ENCODE measurements around the gene CSK. TPM values are rescaled to one million over a fixed set of nuclear protein-coding genes. Genes with fewer than 3 reads are reported as not detected.
A peak's percentile ranks its signal among the peaks of the same experiment; 100 is the strongest.

The CSK gene
- total RNA-seq, 2 experiments from 2014 or later, result 272 to 282 TPM

DNA sequence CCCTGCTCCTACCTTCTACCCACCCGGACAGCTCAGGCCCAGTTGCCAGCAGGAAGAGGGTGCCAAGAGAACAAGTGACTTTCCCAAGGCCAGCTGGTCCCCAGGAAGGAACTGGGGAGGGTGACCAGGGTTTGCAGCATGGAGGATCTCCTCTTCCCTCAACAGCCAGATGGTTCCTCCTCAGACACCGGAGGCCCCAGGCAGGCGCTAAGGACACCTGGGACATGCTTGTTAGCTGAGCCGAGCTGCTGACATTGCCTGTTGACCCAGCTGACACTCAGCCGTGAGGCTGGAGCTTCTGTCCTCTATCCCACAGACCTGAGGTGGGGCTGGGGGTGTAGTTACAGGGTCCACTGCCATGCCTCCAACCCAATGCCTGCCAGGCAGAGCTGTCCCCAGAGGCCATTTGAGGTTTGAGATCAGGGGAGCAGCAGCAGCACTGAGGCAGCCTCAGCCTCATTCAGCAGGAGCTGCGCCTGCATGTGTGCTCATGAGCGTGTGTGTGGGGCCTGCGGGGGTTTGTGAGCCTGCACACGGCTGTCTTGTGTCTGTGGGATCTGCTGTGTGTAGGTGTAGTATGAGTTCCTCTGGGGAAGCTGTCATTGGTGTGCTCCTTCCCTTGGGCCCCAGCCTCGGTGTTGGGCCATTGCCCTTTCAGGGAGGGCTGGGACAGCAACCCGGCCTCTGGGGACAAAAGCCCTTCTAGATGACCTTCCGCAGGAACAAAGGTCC is 51.7 kb downstream of the CSK start:
- peaks cover under 1% of the 10 kb centered on the region for H3K27me3 Mint-ChIP-seq (ENCODE audit: low read depth)
- peaks cover 9% of the 10 kb centered on the region for H3K4me1 Mint-ChIP-seq (ENCODE audit: low read depth)
- H3K27ac Mint-ChIP-seq, result no peak overlapping the region
- peaks cover 6% of the 10 kb centered on the region for H3K36me3 Mint-ChIP-seq (ENCODE audit: low read depth)
- DNase-seq, result no peak
- H3K9me3 Mint-ChIP-seq, result no peaks in the 10 kb centered on the region
- CTCF ChIA-PET, result interaction anchor here (0.7 to 3.1 kb wide), 5 partner anchors 9 to 67 kb away, joined by 3 to 18 read pairs (median 5); partner anchors contain the start of gene ULK3
- H3K4me3 Mint-ChIP-seq, result no peak overlapping the region
- intact Hi-C loops (cut with micrococcal nuclease), result loop anchor here (2.0 kb wide), 2 partner anchors 33 to 199 kb away; no protein-coding TSS in a partner anchor

DNA sequence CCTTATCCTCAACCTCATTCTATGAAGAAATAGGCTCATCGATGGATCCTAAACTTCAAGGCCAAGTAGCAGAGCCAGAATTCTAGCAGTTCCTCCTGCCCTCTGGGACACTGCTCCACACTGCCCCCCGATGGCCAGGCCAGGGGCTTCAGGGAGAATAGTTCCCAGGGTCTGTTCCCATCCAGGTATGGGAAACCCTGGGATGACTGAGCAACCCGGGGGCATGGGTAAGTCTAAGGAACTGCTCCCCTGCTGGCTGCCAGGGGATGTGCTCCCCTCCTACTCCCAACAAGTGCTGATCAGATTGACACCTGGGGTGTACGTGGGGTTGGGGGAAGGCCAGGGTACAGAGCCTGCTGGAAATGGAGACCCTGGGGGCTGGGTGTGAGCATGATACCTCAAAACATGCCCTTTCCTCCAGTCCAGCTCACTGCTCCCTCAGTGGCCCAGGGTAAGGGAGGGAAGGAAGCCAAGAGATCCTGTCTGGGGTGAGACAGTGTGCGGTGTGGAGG is 53.5 kb downstream of the CSK start:
- Mint-ChIP-seq H3K36me3 (ENCODE audit: low read depth) (peaks cover 10% of the 10 kb centered on the region), H3K9me3 (no peaks in the 10 kb centered on the region), H3K27me3 (ENCODE audit: low read depth) (no peaks in the 10 kb centered on the region), H3K27ac (no peak overlapping the region), H3K4me1 (ENCODE audit: low read depth) (peaks cover 3% of the 10 kb centered on the region), H3K4me3 (no peak overlapping the region)
- intact Hi-C loops (cut with micrococcal nuclease), result loop anchor here (1.0 to 2.0 kb wide), 3 partner anchors 35 to 201 kb away; no protein-coding TSS in a partner anchor
- CTCF ChIA-PET, result interaction anchor here (0.6 to 3.9 kb wide), 9 partner anchors 17 to 127 kb away, joined by 3 to 35 read pairs (median 3); no protein-coding TSS in a partner anchor
- peak; percentile 72 for DNase-seq

DNA sequence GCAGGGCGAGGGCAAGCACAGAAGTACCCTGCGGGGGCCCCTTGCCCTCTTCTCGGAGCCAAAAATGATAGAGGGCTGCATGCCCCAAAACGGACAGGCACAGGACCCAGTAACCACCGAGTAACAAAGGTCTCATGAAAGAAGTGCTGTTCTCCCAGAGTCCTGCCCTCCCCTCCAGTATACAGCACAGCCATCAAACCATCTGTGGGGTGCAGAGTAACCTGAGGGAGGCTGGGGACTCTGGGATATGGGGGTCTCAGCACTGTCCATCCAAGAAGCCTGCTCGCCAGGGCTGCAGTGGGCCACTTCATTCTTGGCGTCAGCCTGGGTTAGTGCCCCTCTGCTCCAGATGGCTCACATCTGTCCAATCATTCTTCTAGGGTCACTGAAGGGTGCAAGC is 55.0 kb downstream of the CSK start:
- H3K36me3 Mint-ChIP-seq (ENCODE audit: low read depth), result peaks cover 12% of the 10 kb centered on the region
- H3K4me3 Mint-ChIP-seq, result no peak overlapping the region
- H3K9me3 Mint-ChIP-seq, result no peaks in the 10 kb centered on the region
- H3K4me1 Mint-ChIP-seq (ENCODE audit: low read depth), result peaks cover 13% of the 10 kb centered on the region
- H3K27ac Mint-ChIP-seq, result no peak overlapping the region
- no peaks in the 10 kb centered on the region for H3K27me3 Mint-ChIP-seq (ENCODE audit: low read depth)
- intact Hi-C loops (cut with micrococcal nuclease), result no loop called here
- no peak for DNase-seq
- CTCF ChIA-PET, result interaction anchor here (0.8 to 3.9 kb wide), 5 partner anchors 13 to 66 kb away, joined by 3 to 35 read pairs (median 3); no protein-coding TSS in a partner anchor

DNA sequence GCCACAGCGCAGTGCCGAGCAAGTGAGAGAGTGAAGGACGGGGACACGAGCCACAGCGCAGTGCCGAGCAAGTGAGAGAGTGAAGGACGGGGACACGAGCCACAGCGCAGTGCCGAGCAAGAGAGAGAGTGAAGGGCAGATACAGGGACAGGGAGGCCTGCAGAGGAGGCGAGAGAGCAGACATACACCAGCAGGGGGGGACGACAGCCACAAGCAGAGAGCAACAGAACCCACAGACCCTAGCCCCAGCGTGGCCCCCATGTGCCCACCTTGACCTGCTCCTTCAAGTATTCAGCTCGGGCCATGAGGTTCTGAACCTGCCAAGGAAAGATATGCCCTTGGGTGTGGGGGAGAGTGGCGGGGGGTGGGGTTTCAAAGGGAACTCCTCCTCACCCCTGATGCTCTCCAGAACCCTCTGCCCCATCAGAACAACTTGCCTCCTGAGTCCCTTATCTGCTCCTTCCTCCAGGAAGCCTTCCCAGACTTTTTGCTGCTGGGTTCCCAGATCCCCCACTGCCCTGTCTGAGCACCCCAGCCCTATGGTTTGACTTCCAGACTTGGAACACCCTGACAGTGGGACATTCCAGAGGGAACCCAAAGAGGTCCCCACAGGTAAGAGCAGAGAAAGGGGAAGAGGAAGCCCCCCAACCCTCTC is 55.7 kb downstream of the CSK start:
- DNase-seq, result no peak
- peaks cover 12% of the 10 kb centered on the region for H3K36me3 Mint-ChIP-seq (ENCODE audit: low read depth)
- H3K9me3 Mint-ChIP-seq, result no peaks in the 10 kb centered on the region
- H3K4me3 Mint-ChIP-seq, result no peak overlapping the region
- CTCF ChIA-PET, result interaction anchor here (0.8 to 3.9 kb wide), 4 partner anchors 14 to 67 kb away, joined by 3 to 35 read pairs (median 3); no protein-coding TSS in a partner anchor
- H3K27ac Mint-ChIP-seq, result no peak overlapping the region
- intact Hi-C loops (cut with micrococcal nuclease), result no loop called here
- H3K4me1 Mint-ChIP-seq (ENCODE audit: low read depth), result peaks cover 21% of the 10 kb centered on the region
- H3K27me3 Mint-ChIP-seq (ENCODE audit: low read depth), result no peaks in the 10 kb centered on the region

DNA sequence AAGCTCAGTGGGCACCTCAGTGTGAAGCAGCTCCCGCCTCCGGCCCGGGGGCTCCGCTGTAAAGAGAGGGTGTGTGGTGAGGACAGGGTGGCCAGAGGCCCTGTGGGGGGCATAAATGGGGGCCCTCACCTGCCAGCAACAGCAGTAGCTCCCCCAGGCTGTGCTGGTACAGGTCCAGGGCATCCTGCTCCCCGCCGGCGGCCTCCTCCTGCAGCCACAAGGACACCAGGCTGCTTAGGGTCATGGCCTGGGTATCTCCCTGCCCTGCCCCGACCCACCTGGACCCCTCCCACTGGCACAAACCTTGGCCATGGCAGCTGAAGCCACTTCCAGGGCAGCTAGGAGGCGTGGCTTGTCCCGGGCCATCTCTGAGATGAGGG is 56.2 kb downstream of the CSK start:
- Mint-ChIP-seq H3K4me1 (ENCODE audit: low read depth) (peaks cover 21% of the 10 kb centered on the region), H3K27ac (no peak overlapping the region), H3K9me3 (no peaks in the 10 kb centered on the region), H3K36me3 (ENCODE audit: low read depth) (peaks cover 12% of the 10 kb centered on the region), H3K27me3 (ENCODE audit: low read depth) (no peaks in the 10 kb centered on the region), H3K4me3 (no peak overlapping the region)
- CTCF ChIA-PET, result interaction anchor here (0.9 to 3.9 kb wide), 3 partner anchors 19 to 68 kb away, joined by 3 to 35 read pairs (median 3); no protein-coding TSS in a partner anchor
- no peak for DNase-seq
- intact Hi-C loops (cut with micrococcal nuclease), result no loop called here

DNA sequence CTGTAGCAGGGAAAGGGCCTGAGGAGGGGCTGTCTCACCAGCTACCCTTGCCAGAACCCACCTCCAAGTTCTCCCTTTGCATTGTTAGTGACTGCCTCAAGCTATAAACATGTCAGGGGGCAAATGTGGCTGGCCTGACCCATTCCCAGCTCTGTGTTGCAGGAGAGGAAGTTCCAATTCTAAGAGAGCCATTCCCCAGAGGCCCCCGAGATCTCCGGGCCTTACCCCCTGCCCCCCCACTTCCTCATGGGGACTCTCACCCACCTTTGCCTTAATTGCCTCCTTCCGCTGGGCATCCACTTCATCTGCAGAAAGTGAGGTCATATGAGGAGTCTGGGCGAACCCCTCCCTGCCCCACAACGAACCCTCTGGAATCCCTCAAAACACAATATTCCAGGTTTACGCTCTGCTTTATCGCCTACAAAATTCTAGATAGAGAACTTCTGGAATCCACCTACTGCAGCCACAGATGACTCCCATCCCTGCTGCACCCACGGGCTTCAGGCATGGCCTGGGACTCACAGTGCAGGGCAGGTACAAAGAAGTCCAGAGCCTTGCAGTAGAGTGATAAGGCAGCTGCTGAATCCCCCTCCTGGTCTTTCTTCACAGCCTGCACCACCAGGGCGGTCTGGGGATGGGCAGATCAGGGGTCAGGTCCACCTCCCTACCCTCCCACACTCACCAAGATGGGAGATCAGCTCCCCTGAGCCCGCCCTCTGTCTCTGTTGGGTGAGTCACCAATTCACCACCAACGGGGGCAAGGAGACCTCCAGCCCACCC is 57.1 kb downstream of the CSK start:
- CTCF ChIA-PET, result interaction anchor here (3.9 kb wide), 1 partner anchor 69 kb away, joined by 35 read pairs; no protein-coding TSS in a partner anchor
- peaks cover 12% of the 10 kb centered on the region for H3K36me3 Mint-ChIP-seq (ENCODE audit: low read depth)
- DNase-seq, result no peak
- H3K27me3 Mint-ChIP-seq (ENCODE audit: low read depth), result no peaks in the 10 kb centered on the region
- H3K4me1 Mint-ChIP-seq (ENCODE audit: low read depth), result peaks cover 23% of the 10 kb centered on the region
- H3K27ac Mint-ChIP-seq, result no peak overlapping the region
- H3K9me3 Mint-ChIP-seq, result no peaks in the 10 kb centered on the region
- intact Hi-C loops (cut with micrococcal nuclease), result no loop called here
- no peak overlapping the region for H3K4me3 Mint-ChIP-seq

- CTCF ChIA-PET, result interaction anchor here (0.6 to 3.9 kb wide), 3 partner anchors 33 to 69 kb away, joined by 3 to 35 read pairs (median 6); no protein-coding TSS in a partner anchor
- H3K27ac Mint-ChIP-seq, result no peak overlapping the region
- no peak for DNase-seq
- no peak overlapping the region for H3K4me3 Mint-ChIP-seq
- H3K9me3 Mint-ChIP-seq, result no peaks in the 10 kb centered on the region
- H3K36me3 Mint-ChIP-seq (ENCODE audit: low read depth), result peaks cover 12% of the 10 kb centered on the region
- H3K27me3 Mint-ChIP-seq (ENCODE audit: low read depth), result no peaks in the 10 kb centered on the region
- H3K4me1 Mint-ChIP-seq (ENCODE audit: low read depth), result peaks cover 32% of the 10 kb centered on the region
- intact Hi-C loops (cut with micrococcal nuclease), result loop anchor here (5.0 to 10.0 kb wide), 2 partner anchors 142 to 375 kb away; partner anchors contain the start of genes EDC3 and UBL7
Measured at GRCh38 chr15:74839526-74840395, 57.9 kb downstream of the CSK start.

GRCh38 chr15:74840851-74841775 is 59.2 kb downstream of the CSK start:
- CTCF ChIA-PET, result interaction anchor here (0.5 to 1.7 kb wide), 3 partner anchors 54 to 81 kb away, joined by 4 to 7 read pairs (median 6); no protein-coding TSS in a partner anchor
- intact Hi-C loops (cut with micrococcal nuclease), result loop anchor here (5.0 to 10.0 kb wide), 2 partner anchors 144 to 376 kb away; partner anchors contain the start of genes EDC3 and UBL7
- H3K27me3 Mint-ChIP-seq (ENCODE audit: low read depth), result no peaks in the 10 kb centered on the region

DNA sequence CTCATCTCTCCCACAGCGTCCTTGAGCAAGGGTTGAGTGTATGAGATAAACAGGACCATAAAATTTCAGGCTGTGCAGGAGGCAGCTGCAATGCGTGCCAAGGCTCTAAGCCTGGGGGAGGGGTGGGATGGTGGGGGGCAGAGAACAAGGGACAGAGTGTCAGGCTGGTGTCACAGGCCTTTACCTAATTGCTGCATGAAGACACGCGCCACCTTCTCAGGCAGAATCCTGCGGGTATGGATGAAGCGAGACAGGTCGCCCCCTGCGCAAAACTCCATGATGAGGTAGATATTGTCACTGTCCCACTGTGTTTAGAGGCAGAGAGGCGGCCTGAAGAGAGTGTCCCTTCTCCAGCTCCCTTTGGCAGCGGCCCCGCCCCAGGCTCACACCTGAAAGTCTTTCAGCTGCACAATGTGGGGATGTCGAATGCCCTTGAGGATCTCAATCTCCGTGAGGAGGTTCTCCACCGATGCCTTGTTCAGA is 60.1 kb downstream of the CSK start:
- Mint-ChIP-seq H3K27ac (no peak overlapping the region), H3K9me3 (no peaks in the 10 kb centered on the region), H3K4me3 (peak overlapping the region; percentile 86), H3K36me3 (ENCODE audit: low read depth) (peaks cover 10% of the 10 kb centered on the region), H3K27me3 (ENCODE audit: low read depth) (no peaks in the 10 kb centered on the region), H3K4me1 (ENCODE audit: low read depth) (peaks cover 44% of the 10 kb centered on the region)
- CTCF ChIA-PET, result interaction anchor here (0.6 to 1.9 kb wide), 5 partner anchors 9 to 264 kb away, joined by 3 to 13 read pairs (median 7); no protein-coding TSS in a partner anchor
- no peak for DNase-seq
- intact Hi-C loops (cut with micrococcal nuclease), result loop anchor here (2.0 to 10.0 kb wide), 5 partner anchors 61 to 377 kb away; partner anchors contain the start of genes CLK3, EDC3 and UBL7

More at GRCh38 chr15:74840851-74841775, 59.2 kb downstream of the CSK start:
- no peak overlapping the region for H3K27ac Mint-ChIP-seq
- H3K36me3 Mint-ChIP-seq (ENCODE audit: low read depth), result peaks cover 8% of the 10 kb centered on the region
- peaks cover 42% of the 10 kb centered on the region for H3K4me1 Mint-ChIP-seq (ENCODE audit: low read depth)
- no peak for DNase-seq
- peak overlapping the region; percentile 14 for H3K4me3 Mint-ChIP-seq
- H3K9me3 Mint-ChIP-seq, result no peaks in the 10 kb centered on the region
